Parathyroid adenoma (tissue), 2 donors: ENCODE results near the gene SMPD3.
A peak's percentile ranks its signal among the peaks of the same experiment; 100 is the strongest.

Experiments
- H2AFZ ChIP-seq: fragments of 300-600 bp; sonication (generic); one replicate; pipeline ENCODE4 v1.7.0; 2017; ENCODE audit warnings: antibody characterized with exemption, mild to moderate bottlenecking
- H3K27ac ChIP-seq: fragments of 300-600 bp; sonication (generic); one replicate; pipeline ENCODE4 v1.7.0; 2017
- H3K27me3 ChIP-seq: fragments of 300-600 bp; sonication (generic); one replicate; pipeline ENCODE4 v1.7.0; 2017; ENCODE audit warnings: low read length; ENCODE audit not compliant: control insufficient read depth, insufficient read depth
- H3K36me3 ChIP-seq: fragments of 300-600 bp; sonication (generic); one replicate; pipeline ENCODE4 v1.7.0; 2017; ENCODE audit warnings: low read length; ENCODE audit not compliant: control insufficient read depth, insufficient read depth
- H3K4me1 ChIP-seq: fragments of 300-600 bp; sonication (generic); one replicate; pipeline ENCODE4 v1.7.0; 2017; ENCODE audit warnings: control low read depth
- H3K4me2 ChIP-seq: fragments of 300-600 bp; sonication (generic); one replicate; pipeline ENCODE4 v1.7.0; 2017; ENCODE audit warnings: low read length
- H3K4me3 ChIP-seq: fragments of 300-600 bp; sonication (generic); one replicate; pipeline ENCODE4 v1.7.0; 2017; ENCODE audit warnings: low read depth, low read length
- H3K79me2 ChIP-seq: fragments of 300-600 bp; sonication (generic); one replicate; pipeline ENCODE4 v1.7.0; 2017; ENCODE audit warnings: control low read depth
- H3K9ac ChIP-seq: fragments of 300-600 bp; sonication (generic); one replicate; pipeline ENCODE4 v1.7.0; 2017; ENCODE audit warnings: mild to moderate bottlenecking
- H3K9me3 ChIP-seq: fragments of 300-600 bp; sonication (generic); one replicate; pipeline ENCODE4 v1.7.0; 2017; ENCODE audit warnings: low read length; ENCODE audit not compliant: control insufficient read depth
- CTCF ChIP-seq: fragments of 300-600 bp; sonication (generic); IDR thresholded peaks from one replicate; pipeline ENCODE4 v1.7.0; 2017; ENCODE audit warnings: antibody characterized with exemption, mild to moderate bottlenecking
- donor health status: primary hyperparathyroidism.

SMPD3 gene

GRCh38 chr16:68422396-68422960 lies 25.8 kb downstream of the SMPD3 start:
- H3K27me3 ChIP-seq, result no peaks in the 10 kb centered on the region
- no peak overlapping the region for H3K4me3 ChIP-seq
- H3K27ac ChIP-seq, result no peak overlapping the region
- H3K4me2 ChIP-seq, result no peak overlapping the region
- no peak overlapping the region for H2AFZ ChIP-seq
- no peak for TF ChIP-seq CTCF
- no peaks in the 10 kb centered on the region for H3K9me3 ChIP-seq
- no peaks in the 10 kb centered on the region for H3K79me2 ChIP-seq
- peaks cover 6% of the 10 kb centered on the region for H3K4me1 ChIP-seq
- no peak overlapping the region for H3K9ac ChIP-seq
- no peaks in the 10 kb centered on the region for H3K36me3 ChIP-seq

GRCh38 chr16:68421076-68421475 lies 27.2 kb downstream of the SMPD3 start:
- TF ChIP-seq CTCF, result no peak

DNA sequence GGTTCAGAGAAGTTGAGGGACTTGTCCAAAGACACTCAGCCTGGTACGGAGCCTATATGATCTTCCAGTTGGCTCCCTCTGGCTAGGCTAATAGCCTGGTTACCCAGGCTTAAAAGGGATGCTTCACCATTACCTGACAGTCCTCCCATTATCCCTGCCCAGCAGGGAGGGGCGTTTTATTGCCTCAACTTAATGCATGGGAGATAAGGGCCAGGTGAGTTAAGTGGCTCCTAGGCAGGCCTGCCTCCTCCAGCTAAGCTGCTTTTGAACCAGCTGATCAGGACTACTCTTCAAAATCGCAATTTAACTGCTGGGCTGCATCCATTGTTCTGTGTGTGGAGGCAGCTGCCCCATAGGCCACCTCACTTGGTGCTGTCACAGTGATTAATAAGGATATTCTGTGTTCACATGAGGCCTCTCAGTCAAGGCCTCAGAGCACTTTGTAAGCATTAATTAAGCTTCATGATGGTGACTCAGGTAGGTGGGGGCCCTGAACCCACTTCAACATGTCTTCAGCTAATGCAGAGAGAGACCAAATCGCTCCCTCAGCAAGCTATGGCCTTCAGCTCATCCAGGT lies 27.9 kb downstream of the SMPD3 start:
- Histone ChIP-seq H3K79me2 (no peaks in the 10 kb centered on the region), H3K27ac (no peak overlapping the region), H3K9ac (no peak overlapping the region), H3K4me3 (no peak overlapping the region), H3K27me3 (no peaks in the 10 kb centered on the region), H3K9me3 (no peaks in the 10 kb centered on the region), H3K36me3 (no peaks in the 10 kb centered on the region), H3K4me1 (peaks cover 7% of the 10 kb centered on the region), H3K4me2 (no peak overlapping the region), H2AFZ (no peak overlapping the region)
- no peak for TF ChIP-seq CTCF

More at GRCh38 chr16:68421076-68421475, 27.2 kb downstream of the SMPD3 start:
- Histone ChIP-seq H3K9ac (no peak overlapping the region), H3K9me3 (no peaks in the 10 kb centered on the region), H3K36me3 (no peaks in the 10 kb centered on the region), H3K4me3 (no peak overlapping the region), H3K4me1 (peaks cover 7% of the 10 kb centered on the region), H3K27ac (no peak overlapping the region), H3K27me3 (no peaks in the 10 kb centered on the region), H2AFZ (no peak overlapping the region), H3K4me2 (no peak overlapping the region), H3K79me2 (no peaks in the 10 kb centered on the region)

DNA sequence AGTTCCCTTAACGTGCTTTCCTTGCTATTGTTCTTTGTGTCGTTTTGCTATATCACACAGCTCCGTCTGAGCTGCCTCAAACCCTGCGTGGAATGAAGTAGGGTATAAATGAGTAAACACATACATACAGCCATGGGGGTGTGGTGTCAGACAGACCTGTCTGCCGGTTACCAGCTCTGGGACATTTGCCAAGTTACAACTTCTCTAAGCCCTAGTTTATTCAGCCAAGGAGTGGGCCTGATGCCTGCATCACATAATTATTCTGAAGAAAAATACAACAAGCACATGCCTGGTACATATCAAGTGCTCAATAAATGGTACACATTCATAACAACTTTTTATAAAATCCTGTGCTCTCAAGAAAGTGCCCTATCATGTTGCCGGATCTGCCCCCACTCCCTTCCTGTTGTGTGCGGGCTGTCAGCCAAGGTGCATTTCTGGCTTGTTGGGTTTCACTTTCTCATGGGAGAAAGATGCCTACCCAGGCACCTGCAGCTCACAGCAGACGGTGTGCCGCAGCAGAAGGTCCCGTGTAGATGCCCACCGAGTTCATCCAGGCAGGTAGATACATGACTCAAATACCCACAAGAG lies 30.5 kb downstream of the SMPD3 start:
- no peaks in the 10 kb centered on the region for H3K79me2 ChIP-seq
- peak overlapping the region; percentile 43 for H3K4me2 ChIP-seq
- no peak overlapping the region for H3K9ac ChIP-seq
- no peaks in the 10 kb centered on the region for H3K9me3 ChIP-seq
- H3K4me3 ChIP-seq, result no peak overlapping the region
- peaks cover 7% of the 10 kb centered on the region for H3K4me1 ChIP-seq
- H2AFZ ChIP-seq, result peak overlapping the region; percentile 50
- no peaks in the 10 kb centered on the region for H3K27me3 ChIP-seq
- H3K27ac ChIP-seq, result no peak overlapping the region
- no peaks in the 10 kb centered on the region for H3K36me3 ChIP-seq
- no peak for TF ChIP-seq CTCF
